GM20000 (cell line): ENCODE data around the gene SERINC1.

ENCODE experiments used
- DNase-seq: peaks from one replicate; pipeline ENCODE4 v3.0.0; 2012; ENCODE audit warnings: low spot score
- CTCF ChIP-seq: IDR thresholded peaks from 2 replicates; pipeline ENCODE4 v1.5.1; 2012; ENCODE audit warnings: mild to moderate bottlenecking, control low read depth; ENCODE audit errors: extremely low read depth, missing control alignments

The SERINC1 gene

GRCh38 chr6:122416825-122417224, 54.8 kb downstream of the SERINC1 start:
- TF ChIP-seq CTCF, result no peak
- no peak for DNase-seq

GRCh38 chr6:122412001-122412400, 59.6 kb downstream of the SERINC1 start:
- TF ChIP-seq CTCF, result no peak
- DNase-seq, result no peak

GRCh38 chr6:122408702-122409458, 62.7 kb downstream of the SERINC1 start:
- TF ChIP-seq CTCF, result no peak
- DNase-seq, result no peak

GRCh38 chr6:122408240-122408639, 63.4 kb downstream of the SERINC1 start:
- no peak for TF ChIP-seq CTCF
- no peak for DNase-seq

GRCh38 chr6:122407712-122408111, 63.9 kb downstream of the SERINC1 start:
- TF ChIP-seq CTCF, result no peak
- DNase-seq, result no peak

GRCh38 chr6:122406187-122406586, 65.4 kb downstream of the SERINC1 start:
- DNase-seq, result no peak
- no peak for TF ChIP-seq CTCF

- no peak for DNase-seq
- no peak for TF ChIP-seq CTCF
Measured at GRCh38 chr6:122405417-122405816, 66.2 kb downstream of the SERINC1 start.
